Measurements from ENCODE around the gene ATP6V1E1.

ATP6V1E1 gene

DNA sequence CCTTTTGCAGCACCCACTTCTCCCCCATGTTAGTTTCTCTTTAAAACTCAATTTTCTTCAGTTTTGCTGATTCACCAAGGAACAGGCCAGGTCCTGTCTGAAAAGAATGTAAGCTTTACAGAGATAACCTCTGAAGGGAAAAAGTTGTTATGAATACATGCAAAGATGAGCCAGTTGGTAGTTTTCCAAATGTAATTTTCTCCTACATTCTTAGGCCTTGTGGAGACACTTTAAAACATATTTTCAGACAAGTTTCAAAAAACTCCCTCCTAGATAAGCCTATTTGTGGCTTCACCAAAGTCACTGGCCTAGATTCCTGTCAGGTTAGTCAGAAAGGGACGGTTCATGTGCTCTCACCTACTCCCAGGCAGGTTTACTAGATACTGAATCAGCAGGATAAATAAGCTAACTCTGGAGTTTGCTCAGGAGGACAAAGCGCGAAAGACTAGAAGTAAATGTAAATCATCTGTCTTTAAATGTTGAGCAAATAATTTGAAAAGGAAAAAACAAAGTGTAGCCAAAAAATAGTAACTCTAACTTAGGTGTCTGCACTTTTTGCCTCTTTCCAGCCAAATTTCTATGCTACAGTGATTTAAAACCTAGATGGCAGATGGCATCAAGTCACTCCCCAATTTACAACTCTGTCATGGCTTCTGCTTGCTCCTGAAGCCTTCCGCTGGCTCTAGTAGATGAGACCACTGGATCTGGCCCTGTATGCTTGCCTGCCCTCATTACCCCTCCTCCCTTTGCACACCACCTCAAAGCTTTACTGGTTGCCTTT is 4.9 kb upstream of the ATP6V1E1 start:
- no peak for DNase-seq

DNA sequence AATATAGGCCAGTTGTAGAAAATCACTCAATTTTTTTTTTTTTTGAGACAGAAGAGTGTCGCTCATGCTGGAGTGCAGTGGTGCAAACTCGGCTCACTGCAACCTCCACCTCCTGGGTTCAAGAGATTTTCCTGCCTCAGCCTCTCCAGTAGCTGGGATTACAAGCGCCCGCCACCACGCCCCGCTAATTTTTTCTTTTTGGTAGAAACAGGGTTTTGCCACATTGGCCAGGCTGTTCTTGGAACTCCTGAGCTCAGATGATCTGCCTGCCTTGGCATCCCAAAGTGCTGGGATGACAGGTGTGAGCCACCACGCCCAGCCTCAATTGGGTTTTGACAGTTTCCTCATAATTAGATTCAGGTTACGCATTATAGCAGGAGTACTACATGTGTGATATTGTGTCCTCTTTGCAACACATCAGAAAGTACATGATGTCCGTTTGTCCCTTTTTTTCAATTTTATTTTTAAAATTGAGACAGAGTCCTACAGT is 2.6 kb upstream of the ATP6V1E1 start:
- DNase-seq, result no peak

DNA sequence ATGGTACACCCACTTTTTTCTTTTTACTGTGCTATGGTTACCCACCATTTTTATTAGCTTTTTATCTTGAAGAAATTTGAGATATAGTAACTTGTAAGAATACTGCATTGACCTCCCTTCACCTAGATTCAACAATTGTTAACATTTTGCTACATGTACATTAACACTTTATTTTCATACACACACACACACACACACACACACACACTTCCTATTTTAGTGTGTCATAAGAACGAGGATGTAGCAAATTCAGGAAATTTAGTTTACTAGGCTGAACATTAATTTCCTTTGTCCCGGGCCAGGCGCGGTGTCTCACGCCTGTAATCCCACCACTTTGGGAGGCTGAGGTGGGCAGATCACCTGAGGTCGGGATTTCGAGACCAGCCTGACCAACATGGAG is 1.1 kb upstream of the ATP6V1E1 start:
- no peak for DNase-seq

DNA sequence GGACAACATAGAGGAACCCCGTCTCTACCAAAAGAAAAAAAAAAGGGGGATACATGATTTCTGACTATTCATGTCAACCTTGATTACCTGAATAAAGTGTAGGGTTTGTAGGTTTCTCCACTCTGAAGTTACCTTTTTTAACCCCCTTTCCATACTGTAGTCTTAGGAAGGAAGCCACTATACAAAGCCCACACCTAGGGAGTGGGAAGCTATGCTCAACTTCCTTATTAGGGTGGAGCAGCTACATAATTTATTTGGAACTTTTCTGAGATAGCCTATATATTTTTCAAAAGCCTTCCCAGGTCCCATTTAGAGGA is 582 bp upstream of the ATP6V1E1 start:
- no peak for DNase-seq

DNA sequence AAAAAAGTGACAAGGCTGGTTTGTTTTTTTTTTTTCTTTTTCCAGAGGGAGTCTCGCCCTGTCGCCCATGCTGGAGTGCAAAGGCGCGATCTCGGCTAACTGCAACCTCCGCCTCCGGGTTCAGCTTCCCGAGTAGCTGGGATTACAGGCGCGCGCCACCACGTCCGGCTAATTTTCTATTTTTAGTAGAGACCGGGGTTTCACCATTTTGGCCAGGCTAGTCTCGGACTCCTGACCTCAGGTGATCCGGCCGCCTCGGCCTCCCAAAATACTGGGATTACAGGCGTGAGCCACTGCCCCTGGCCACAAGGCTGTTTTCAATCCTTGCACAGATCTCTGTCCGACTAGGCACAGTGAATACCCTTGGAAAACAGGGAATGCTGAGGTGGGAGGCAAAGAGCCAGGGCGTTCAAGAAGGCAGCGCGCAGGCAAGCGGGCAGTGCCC is 566 bp downstream of the ATP6V1E1 start:
- no peak for DNase-seq

DNA sequence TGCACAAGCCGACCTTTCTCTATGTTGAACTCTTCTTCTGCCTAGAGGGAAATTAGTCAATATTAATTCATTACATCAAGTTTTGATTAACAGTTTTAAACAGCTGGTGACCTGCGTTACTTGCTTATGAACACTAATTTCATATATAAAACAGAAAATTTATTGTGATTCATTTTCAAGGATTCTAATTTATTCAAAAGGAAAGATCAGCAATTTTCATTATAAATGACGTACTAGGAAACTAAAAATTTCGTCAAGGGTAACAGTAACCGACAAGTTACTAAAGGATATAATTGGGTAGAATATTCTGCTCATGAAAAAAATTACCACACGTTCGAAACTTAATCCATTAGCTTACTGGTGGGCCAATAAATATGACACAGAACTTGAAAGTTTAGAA is 15.3 kb downstream of the ATP6V1E1 start:
- DNase-seq, result no peak

DNA sequence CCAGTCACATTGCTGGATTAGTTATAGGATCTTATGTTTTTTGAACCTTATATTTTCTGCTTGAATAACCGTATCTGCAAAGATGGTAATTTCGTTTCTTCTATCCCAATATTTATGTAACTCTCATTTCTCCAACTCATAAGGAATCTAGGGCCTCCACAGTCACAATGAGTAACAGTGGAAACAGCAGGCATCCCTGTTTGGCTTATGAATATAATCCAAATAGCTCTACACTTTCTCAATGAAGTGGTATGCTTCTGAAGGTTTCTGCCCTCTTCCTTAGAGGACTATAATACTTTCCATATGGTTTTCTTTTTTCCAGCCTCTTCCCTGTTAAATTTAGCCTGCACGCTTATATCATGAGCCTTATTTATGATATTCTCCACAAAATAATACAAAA is 16.5 kb downstream of the ATP6V1E1 start:
- DNase-seq, result no peak

DNA sequence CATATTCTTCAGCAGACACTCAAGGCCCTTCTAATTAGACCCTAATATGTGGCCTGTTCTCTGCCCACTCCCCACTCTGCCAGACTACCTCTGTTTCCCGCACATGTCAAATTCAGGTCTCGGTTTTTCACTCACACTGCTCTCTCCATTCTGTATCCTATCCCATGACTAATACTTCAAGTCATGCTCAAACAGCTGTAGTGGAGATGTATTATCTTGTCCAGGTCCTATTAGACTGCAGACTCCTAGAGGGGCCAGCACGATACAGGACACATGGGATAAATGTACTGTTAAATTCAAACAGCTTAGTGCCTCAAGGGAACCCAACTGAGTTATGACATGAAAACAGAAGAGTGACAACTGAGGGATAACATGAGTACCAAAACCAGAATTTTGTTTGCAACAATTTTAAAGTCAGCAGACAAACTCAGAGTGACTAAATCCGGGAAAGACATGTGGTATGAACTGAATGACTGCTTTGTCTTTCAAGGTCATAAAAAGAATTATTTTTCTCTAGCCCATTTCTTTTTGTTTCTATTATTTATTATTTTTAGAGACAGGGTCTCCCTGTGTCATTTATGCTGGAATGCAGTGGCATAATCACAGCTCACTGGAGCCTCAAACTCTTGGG is 20.5 kb downstream of the ATP6V1E1 start:
- DNase-seq, result no peak

DNA sequence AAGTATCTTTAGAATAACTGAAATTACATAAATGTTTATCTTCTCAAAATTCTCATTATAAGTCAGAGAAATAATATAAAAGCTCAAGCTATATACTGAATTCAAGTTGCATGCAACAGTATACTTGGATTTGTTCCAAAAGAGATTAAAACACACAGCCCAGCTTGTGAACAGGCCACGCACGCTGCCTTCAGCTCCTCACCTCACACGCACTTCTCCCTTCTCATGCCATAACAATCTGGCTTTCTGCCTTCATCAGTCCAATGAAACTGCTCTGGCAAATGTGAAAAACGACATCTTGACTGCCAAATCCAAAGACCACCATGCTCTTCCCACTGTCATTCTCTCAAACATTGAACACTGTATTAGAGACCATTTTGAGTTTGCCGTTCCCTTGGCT is 22.1 kb downstream of the ATP6V1E1 start:
- DNase-seq, result no peak

DNA sequence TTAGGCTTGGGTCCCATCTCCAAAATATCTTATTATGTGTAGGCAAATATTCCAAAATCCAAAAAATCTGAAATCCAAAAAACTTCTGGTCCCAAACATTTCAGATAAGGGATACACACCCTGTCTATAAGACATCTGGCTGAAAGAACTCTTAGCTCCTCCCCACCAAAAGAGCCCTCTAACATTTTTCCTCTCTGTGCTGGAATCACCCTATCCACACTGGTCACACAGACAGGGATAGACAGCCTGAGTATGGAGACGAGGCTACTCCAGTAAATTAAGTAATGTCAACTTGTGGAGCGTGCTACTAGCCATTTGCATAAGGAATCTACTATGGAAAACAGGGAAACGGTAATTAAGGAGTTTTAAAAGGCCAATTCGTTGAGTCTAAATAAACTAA is 24.9 kb downstream of the ATP6V1E1 start:
- no peak for DNase-seq

DNA sequence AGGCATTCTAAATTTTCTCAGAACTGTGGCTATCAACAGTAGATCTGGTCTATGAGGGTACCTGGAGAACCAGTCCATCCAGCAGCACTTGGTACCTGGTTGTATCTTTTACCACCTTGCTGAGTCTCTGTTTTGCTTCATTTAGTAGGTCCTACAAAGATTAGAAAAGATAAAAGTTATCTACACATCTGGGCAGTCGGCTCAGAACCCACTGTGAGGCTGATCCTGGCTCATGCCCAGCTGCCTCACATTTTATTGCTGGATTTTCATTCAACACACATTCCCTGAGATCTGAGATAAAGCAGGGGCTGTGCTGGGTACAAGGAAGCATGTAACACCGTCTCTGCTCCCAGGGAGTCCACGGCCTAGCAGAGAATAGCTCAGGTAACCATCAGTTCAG is 27.5 kb downstream of the ATP6V1E1 start:
- no peak for DNase-seq

DNA sequence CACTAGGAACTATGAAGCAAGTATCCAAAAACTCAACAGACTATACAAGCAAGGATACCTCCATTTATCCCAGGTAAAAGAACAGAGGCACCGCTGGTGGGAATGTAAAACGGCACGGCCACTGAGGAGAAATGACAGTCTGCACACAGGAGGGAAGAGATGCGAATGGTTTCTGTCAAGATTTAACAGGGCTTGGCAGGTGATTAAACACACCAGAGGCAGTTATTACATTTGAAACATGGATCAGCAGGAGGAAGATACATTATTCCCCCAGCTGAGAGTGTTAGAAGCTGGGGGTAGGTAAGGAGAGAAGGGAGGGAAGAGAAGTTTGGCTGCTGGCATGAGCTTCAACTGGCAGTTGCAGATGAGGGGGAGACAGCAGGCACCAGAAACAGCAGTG is 30.2 kb downstream of the ATP6V1E1 start:
- DNase-seq, result no peak

DNA sequence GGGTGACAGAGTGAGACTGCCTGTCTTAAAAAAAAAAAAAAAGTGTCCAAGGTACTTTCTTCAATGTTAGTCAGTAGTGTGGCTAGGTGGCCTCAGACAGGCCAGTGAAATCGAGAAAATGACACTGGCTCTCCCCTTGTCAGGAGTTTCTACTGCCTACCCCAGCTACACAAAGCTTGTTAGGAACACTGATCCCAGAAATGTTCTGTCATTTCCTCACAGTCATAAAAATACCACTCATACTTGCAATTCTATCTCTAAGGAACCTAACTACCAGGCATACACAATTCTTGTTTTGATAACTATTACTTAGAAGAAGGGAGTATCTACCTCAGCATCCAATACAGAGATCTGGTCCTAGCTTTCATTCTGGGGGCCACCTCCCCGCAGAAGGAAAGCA is 31.3 kb downstream of the ATP6V1E1 start:
- no peak for DNase-seq

DNA sequence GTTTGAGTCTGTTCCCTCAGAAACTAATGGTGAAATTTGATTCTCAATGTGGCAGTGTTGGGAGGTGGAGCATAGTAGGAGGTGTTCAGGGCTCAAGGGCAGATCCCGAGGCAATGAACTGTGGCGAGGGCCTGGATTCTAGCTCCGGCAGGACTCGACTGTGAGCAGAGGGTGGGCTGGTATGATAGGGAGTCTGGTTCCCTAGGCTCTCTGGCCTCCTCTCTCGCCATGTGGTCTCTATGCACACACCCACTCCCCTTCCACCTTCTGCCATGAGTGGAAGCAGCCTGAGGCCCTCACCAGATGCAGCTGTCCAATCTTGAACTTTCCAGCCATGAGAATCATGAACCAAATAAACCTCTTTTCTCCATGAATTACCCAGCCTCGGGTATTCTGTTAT is 32.3 kb downstream of the ATP6V1E1 start:
- no peak for DNase-seq

DNA sequence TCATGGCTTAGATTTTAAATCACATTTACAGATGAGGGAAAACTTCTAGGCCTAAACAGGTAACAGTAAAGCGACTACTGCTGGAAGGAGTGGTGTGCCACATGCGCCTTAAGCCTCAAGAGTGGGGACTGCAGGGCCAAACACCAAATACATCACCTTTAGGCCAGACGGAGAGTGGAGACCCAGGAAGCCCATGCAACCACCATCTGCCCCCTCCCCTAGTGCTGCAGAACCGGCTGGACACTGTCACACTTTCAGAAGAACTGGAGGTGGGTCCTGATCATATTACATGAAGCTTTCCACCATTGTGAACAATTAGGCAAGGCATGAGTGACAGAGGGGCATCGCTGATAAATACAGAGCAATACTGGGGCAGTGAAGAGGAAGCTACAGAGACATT is 36.3 kb downstream of the ATP6V1E1 start:
- no peak for DNase-seq

DNA sequence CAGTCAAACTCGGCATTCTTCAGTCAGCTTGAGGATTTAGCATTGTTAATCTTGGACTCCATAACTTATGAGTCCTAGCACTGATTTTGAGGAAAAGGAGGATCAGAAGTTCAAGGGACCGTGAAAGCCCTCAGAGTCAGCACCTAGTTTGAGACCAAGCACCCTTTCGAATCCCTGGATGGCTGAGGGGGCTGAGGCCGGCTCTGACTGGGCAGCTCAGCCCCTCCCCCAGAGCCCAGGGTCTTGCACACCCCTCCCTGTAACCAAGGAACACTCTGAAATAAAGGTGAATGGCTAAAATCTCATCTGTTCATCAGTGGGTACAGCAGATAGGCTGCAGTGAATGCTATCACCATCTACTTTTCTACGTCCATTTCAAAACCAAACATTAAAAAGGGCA is 38.0 kb downstream of the ATP6V1E1 start:
- DNase-seq, result no peak

DNA sequence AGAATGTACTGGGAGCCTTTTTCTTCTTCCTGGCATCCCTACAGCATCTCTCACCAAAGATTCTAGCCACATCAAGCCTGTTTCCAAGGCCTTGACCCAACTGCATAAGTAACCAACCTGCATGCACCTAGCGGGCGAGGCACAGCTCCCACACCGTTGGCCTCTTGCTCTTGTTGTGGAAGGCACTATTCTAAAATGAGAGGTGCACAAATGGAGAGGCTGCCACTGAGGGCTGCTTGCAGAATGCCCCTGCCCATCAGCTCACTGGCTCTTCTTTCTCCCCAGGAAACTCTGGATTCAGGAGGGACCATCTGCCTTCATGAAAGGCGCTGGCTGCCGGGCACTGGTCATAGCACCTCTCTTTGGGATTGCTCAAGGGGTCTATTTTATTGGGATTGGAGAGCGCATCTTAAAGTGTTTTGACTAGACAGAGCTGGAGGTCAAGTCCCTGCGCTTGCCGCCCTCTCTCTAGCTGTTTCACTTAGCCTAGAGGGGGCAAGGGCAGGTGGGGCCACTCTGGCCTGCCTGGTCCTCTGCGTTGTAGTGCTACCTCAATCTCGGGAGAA is 38.7 kb downstream of the ATP6V1E1 start:
- DNase-seq, result no peak

DNA sequence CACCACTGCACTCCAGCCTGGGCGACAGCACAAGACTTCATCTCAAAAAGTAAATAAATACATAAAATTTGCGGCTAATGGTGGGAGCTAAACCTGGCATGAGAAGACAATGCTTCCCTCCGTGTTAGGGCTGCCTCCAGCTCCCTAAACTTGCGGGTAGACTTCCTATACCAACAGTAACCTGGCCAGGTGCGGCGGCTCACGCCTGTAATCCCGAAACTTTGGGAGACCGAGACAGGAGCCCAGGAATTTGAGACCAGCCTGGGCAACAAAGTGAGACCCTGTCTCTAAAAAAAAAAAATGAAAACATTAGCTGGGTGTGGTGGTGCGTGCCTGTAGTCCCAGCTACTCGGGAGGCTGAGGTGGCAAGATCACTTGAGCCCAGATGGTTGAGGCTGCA is 39.9 kb downstream of the ATP6V1E1 start:
- no peak for DNase-seq

DNA sequence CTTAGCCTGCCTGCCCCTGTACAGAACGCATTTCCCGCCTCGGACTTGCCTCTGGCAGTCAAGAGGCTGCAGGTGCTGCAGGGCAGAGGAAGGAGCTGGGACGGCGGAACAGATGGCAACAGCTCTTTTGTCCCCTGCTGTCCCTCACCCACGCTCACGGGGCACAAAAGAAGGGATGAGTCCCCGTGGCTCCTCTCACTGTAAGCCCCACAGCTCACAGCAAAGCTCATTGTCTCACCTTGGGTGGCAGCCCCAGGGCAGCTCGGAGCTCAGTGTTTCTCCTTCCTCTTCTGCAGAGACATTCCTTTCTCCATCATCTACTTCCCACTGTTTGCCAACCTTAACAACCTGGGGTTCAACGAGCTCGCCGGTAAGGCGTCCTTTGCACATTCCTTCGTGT is 40.9 kb downstream of the ATP6V1E1 start:
- no peak for DNase-seq

DNA sequence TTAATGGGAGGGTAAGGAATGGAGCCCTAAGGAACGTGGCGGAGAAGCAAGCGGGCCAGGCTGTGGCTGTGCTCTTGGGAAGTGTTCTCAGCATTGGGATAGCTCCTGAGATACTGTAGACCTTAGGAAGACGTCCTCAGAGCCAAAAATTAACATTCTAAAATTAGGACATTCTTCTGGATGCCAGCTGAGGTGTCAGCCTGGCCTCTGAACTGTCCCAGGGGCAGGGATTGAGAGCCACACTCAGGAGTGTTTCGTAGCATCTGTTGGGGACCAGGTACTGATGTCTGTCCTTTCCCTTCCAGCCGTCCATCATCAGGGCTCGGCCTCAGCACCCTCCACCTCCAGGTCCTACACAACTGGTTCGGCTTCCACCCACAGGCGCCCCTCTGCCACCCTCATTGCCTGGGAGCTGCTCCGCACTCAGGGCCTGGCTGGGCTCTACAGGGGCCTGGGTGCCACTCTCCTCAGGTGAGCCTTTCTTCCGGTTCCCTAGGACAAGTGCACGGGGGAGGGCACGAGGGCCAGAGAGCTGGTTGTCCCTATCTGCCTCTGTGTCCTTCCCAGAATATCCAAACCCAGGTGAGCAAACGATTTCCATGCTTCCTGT is 41.6 kb downstream of the ATP6V1E1 start:
- DNase-seq, result no peak

DNA sequence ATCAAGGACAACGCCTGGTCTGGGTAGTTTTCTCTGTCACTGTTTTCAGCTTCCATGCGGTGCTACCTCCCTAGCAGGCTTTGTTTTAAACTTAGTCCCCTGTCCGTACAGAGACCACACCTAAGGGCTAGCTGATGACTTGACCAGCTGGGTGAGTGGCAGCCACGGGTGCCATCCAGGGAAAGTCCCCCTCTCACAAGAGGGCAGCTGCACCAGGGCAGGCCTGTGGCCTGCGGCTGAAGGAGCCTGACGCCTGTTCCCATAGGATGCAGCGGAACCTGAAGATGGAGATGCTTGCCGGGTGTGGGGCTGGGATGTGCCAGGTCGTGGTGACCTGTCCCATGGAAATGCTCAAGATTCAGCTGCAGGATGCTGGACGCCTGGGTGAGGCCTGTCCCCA is 45.4 kb downstream of the ATP6V1E1 start:
- DNase-seq, result no peak

DNA sequence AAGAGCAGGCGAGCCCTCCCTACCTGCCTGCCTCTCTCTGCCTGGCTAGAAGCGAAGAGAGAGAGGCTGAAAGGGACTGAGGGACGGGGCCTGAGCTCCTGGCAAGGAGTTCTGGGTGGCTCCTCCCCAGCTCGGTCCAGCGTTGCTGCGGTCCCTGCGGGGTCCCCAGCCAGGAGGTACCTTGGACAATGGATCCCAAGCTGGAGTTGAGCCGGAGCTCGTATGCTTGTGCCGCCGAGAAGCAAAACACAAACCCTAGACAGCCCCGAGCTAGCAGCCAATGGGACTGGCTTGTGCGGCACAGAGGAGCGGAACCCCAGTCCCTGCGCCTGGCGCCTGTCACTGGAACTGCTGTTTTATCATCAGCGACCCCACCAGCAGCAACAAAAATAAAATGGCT is 46.9 kb downstream of the ATP6V1E1 start:
- no peak for DNase-seq

DNA sequence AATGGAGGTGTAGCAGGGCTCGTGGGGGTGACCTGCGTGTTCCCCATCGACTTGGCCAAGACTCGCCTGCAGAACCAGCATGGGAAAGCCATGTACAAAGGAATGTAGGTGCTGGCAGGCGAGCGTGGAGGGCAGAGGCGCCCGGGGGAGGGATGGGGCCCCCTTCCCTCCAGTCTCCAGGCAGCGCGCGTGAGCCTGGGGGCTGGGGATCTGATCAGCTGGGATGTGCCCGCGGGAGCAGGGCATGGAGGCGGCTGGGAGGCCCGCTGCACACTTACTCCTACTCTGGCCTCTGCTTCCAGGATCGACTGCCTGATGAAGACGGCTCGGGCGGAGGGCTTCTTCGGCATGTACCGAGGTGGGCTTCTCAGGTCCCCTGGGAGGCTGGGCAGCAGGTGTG is 47.5 kb downstream of the ATP6V1E1 start:
- DNase-seq, result no peak

DNA sequence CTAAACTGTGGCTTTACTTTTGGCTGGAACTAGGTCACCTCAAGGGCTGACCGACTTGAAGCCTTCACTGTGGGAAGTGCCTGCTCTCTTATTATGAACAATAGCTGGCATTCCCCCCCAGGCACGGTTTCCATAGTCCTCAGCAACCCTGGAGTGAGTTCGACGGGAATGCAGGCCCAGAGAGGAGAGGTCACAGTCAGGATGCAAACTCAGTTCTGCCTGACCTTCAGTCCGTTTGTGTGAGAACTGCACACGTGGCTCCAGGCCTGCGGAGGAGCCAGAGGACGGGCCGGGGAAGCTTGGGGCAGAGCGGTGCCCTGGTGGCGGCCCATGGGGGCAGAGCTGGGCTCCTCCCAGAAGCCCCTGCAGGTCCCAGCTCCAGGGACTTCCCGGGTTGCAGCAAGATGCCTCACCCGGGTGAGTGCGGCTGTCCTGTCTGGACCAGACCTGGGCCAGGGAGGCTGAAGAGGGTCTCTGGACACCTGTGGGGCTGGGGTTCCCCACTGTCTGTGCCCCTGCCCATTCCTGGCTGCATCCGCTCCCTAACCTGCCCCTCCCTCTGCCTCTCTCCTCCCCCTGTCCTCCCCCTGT is 48.0 kb downstream of the ATP6V1E1 start:
- DNase-seq, result no peak

Measured in stimulated activated CD4-positive, alpha-beta T cell treated with anti-CD3 and anti-CD28 coated beads, Interleukin-12 subunit alpha, Interleukin-12 subunit beta, amount 100 ng/mL, for 4 hours (primary cell).